Head of caudate nucleus (tissue), 42 donors: ENCODE results near the gene STXBP3.
A peak's percentile ranks its signal among the peaks of the same experiment; 100 is the strongest.
"Not testable (repeated sequence)": the region's sequence is repeated elsewhere in the genome, so short reads cannot be mapped to it uniquely, and the experiment has no call there.

Source experiments
- DNase-seq, 42 donors: peaks; one replicate each; pipeline versions ENCODE4 v3.0.0 to v3.0.0-alpha.2; 2020 to 2021; ENCODE audit warnings: mixed read lengths in 7 of 42
- intact Hi-C: fragments of 100-400 bp; cut with DNase I; formaldehyde crosslinking; loops from one replicate; pipeline ENCODE4 v1.15.0; 2022

Gene STXBP3, protein sequence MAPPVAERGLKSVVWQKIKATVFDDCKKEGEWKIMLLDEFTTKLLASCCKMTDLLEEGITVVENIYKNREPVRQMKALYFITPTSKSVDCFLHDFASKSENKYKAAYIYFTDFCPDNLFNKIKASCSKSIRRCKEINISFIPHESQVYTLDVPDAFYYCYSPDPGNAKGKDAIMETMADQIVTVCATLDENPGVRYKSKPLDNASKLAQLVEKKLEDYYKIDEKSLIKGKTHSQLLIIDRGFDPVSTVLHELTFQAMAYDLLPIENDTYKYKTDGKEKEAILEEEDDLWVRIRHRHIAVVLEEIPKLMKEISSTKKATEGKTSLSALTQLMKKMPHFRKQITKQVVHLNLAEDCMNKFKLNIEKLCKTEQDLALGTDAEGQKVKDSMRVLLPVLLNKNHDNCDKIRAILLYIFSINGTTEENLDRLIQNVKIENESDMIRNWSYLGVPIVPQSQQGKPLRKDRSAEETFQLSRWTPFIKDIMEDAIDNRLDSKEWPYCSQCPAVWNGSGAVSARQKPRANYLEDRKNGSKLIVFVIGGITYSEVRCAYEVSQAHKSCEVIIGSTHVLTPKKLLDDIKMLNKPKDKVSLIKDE

DNA sequence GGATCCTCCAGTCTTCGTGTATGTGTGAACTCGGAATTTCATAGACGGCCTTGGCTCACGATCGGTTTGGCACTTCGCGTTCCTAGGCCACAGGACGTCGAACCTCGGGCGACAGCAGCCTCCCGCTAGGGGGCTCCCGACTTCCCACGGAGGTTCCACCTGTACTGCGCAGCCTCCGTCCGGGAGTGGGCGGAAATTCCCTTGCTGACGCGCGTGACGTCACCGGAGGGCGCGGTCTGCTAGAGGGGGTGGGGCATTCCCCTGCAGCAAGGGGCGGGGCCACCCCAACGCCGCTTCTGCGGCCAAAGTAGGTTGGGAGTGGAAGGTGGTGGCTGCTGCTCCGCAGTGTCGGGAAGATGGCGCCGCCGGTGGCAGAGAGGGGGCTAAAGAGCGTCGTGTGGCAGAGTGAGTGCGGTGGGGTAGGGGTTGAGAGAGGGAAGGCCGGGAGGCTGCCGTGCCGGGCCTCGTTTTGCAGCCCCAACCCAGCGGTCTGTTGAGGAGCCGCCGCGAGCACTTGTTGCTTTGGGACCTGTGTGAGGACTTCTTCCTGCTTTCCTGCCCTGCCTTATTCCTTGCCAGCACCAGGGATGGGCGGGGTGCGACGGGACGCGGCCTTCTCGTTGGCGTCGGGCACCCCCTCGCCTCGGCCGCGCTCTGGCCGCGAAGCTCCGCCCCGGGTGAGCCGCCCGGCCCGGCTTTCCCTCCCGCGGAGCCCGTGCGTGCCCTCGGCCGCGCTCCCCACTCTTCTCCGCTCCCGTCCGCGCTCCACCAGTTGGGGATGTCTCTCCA is at the start of gene STXBP3:
STXBP3 (plus strand) TSS at position 293 of the 789 bp plus-strand sequence; CDS start at position 357, 64 bp downstream.
- DNase-seq = peak; percentile 97 to 100 (median 99)
- intact Hi-C loops = loop anchor here (2.0 to 5.0 kb wide), 3 partner anchors 54 to 151 kb away; partner anchors contain the start of gene PRPF38B

- intact Hi-C loops = loop anchor here (10.0 kb wide), 1 partner anchor 195 kb away; no protein-coding TSS in a partner anchor
- DNase-seq = no peak
These were observed 46.8 kb upstream of the STXBP3 start for GRCh38 chr1:108699375-108700332.

DNA sequence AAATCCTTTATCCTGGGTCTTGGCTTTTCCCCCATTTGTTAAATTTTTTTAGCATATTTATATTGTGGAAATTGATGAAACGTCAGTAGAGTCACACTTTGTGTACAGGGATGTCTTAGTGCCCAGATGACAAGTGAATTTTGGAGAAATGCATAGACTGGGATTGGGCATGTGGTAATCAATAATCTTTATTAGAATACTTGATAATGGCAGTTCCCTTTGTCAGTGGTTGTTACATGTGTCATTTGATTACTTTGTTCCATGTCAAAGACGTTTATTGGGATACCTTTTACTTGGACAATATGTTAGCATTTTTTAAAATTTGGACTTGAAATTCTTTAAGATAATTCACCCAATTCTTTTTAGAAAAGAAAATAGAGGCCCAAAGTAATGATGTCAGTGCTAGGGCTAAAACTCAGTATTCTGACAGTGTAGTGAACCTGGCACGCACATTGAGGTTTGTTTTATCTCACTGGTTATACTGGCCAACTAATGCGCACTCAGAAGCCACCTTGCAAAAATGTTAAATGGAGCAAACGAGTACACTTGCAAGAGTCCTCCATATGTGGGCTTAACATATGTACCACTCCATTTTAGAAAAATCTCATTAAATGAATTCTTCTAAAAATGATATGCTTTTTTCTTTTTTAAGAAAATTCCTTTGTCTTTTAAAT is 45.2 kb upstream of the STXBP3 start:
- DNase-seq = no peak
- intact Hi-C loops = no loop called here

DNA sequence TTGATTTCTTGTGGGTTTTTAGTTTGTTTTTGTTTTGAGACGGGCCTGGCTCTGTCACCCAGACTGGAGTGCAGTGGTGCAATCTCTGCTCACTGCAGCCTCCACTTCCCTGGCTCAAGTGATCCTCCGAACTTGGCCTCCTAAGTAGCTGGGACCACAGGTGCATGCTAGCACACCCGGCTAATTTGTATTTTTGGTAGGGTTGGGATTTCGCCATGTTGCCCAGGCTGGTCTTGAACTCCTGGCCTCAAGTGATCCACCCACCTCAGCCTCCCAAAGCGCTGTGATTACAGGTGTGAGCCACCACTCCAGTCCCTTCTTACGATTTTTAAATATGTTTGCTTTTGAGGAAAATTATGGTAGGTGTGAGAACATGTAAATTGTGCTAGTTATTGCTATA is 44.4 kb upstream of the STXBP3 start:
- DNase-seq, intact Hi-C loops: not testable (repeated sequence)

GRCh38 chr1:108703939-108704338 is 42.5 kb upstream of the STXBP3 start:
- intact Hi-C loops = no loop called here
- no peak for DNase-seq

GRCh38 chr1:108704496-108704895 is 42.0 kb upstream of the STXBP3 start:
- no peak for DNase-seq
- intact Hi-C loops = no loop called here

DNA sequence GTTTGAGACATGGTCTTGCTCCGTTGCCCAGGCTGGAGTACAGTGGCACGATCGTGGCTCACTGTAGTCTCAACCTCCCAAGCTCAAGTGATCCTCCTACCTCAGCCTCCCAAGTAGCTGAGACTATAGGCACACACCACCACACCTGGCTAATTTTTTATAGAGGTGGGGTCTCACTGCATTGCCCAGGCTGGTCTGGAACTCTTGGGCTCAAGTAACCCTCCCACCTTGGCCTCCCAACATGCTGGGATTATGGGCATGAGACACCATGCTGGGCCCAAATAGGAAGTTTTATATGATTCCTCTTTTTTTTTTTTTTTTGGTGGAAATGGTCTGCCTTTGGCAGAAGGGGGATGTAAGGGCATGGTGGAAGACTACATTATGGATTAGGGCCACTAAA is 39.8 kb upstream of the STXBP3 start:
- no peak for DNase-seq
- intact Hi-C loops = no loop called here

DNA sequence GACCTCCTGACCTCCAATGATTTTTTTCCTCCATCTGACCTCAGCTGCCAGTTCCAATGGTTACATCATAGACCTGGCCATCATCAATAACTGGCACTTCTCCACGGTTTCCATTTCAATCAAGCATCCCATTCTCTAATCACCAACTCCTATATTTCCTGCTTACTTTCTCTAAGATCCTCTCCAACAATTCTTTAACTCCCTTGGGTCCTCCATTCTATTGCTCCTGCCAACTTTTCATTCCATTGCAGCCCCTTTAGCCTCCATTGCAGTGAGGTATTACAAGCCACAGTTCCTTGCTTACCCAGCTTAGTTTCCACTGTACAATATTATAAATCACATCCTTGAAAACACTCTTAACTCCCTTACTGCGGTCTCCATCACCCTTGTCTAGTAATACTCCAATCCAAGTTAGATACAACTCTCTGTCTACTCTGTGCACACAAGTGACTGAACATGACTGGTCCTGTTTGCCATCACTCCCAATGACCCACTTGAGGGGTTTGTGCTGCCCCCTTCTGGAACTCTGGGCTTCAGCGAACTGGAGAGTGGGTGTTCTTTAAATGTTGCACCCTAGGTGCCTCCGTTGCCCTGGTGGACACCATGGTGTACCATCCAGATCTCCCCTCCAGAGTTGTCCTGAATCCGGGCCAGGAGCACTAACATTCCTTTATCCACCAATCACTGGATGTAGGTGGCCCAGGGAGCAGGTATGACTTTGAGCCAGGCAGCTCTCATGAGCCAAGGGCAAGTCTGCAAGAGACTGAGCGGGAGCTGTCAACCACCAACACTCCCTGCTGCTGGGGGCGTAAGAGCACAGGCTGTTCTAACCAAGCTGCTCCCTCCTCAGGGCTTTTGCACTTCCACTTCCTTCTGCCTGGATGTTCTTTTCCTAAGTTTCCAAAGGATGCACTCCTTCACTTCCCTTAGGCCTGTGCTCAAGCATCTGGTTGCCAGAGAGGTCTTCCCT is 37.5 kb upstream of the STXBP3 start:
- intact Hi-C loops = no loop called here

DNA sequence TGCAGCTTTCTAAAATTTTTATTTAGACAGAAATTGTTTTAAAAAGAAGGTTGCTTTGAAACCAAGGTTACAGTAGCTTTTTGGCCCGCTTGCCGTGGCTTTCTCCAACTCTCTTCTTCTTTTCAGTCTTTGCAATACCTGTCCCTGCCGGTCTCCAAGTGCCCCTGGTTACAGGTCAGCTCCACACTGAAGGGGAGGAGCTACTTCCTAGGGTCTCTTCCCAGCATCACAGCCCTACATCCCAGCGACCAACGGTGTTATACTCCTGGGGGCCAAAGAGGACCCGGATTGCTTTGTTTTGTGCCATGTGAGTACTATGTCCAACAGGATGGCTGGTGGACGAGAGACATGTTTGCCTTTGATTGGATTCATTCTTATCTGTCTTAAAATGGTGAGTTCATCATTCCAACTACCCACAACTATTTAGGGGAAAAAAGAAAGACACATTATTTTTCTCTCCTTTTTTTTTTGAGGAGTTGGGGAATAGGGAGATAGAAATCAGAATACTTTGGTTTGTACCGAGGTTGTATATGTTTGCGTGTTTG is 33.8 kb upstream of the STXBP3 start, which contains the start of gene FNDC7:
FNDC7 (plus strand) TSS at position 303 of the 545 bp plus-strand sequence; CDS start at position 329, 26 bp downstream.
- DNase-seq = no peak
- intact Hi-C loops = no loop called here

More for the DNA sequence above, 37.5 kb upstream of the STXBP3 start:
- peak in 5 of 42 donors; percentile 8 to 54 (median 25) for DNase-seq

DNA sequence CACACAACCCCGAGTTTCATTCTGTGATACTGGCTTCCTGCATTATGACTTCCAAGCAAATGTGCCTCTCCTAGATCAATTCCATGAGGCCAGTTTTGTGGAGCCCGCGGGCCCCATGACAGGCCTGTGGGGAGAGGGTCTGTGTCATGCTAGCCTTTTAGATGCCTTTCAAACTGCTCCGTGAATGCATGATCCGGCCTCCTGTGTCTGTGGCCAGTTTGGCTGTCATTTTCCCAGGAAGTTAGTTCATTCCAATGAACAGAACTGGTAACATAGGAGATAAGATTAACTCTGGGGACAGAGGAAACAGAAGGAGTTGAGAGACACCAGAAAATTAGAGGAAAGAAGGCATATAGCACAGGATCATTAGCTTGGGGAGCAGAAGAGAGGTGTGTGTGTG is 30.5 kb upstream of the STXBP3 start:
- no peak for DNase-seq
- intact Hi-C loops = no loop called here

DNA sequence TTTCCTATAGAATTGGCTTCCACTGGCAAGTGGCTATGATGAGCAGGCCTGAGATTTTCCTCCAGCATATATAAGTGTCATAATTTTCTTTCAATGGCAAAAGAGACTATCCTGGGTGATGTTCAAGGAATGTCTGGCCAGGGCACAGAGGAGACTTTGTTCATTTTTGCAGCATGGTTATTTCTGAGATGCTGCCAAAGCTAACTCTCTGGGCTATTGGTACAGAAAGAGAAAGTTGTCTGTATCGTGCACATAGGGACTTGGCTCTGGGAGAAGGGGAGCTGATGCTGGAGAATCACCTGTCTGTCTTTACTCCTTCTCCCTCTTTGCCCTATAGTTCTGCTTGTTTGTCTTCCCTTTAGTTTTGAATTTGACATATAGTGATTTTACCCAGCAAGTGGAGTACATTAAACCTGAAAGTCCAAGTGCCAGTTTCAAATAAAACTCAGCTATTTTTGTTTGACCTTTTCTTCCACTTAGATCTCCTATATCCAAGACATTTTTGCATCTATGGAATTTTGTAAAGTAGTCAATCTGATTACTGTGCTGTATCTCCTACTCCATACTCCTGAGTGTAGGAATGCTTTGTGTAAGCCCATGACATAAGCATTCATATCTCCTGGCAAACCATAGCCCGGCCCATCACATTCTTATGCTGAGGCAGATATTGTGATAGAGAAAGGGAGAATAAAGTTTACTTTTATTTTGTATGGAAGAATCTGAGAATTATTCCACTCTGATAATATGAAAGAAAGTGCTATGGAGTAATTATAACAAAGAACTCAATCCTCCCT is 29.8 kb upstream of the STXBP3 start:
- intact Hi-C loops = no loop called here
- peak in 1 of 42 donors; percentile 10 for DNase-seq

DNA sequence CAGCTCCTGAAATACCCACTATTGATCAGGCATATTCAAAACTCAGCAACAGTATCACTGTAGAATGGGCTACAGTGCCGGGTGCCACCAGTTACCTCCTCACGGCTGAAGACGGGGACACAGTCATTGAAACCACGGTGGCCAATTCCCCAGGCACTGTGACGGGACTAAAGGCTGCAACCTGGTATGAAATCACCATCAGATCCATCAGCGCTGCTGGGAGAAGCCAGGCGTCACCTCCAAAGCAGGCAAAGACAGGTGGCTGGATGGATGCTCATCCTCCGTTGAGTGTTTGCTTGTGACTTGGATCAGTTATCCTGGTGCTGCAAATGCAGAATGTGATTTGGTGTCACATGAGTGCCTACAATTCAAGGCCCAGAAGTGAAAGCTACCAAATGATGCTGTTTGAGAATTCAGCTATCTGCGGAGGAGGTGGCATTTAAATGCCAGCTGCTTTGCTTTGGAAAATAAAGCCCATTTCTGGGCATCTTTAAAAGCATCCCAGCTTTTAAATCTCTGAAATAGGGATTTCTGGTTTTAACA is 28.6 kb upstream of the STXBP3 start:
- intact Hi-C loops = no loop called here
- peak in 6 of 42 donors; percentile 12 to 35 (median 22) for DNase-seq

- intact Hi-C loops = no loop called here
- DNase-seq = peak in 1 of 42 donors; percentile 49
These were observed 27.4 kb upstream of the STXBP3 start for GRCh38 chr1:108718927-108719655.

- peak in 2 of 42 donors; percentile 12 to 52 for DNase-seq
- intact Hi-C loops = no loop called here
These were observed 26.6 kb upstream of the STXBP3 start for GRCh38 chr1:108719656-108720435.
